Tibial nerve (tissue), 3 donors: Measurements from ENCODE around the gene SLC25A30.

Experiments used
- CTCF ChIP-seq, 5 experiments: fragments of 200-600 bp in 3 of 5; fragments of 450-650 bp in 2 of 5; sonication (generic) in 3 of 5; IDR thresholded peaks; one replicate each; pipeline ENCODE4 v1.5.1; 2016 to 2019; ENCODE audit warnings: antibody characterized with exemption in 5 of 5, mild to moderate bottlenecking in 3 of 5, moderate library complexity in 2 of 5
- POLR2A ChIP-seq, 2 donors: fragments of 450-650 bp; IDR thresholded peaks; one replicate each; pipeline ENCODE4 v1.6.1; 2017; ENCODE audit warnings: antibody characterized with exemption in 2 of 2, mild to moderate bottlenecking in 2 of 2, moderate library complexity in 2 of 2

- TF ChIP-seq CTCF (IDR thresholded peaks at IDR 0.05) (no peak), POLR2A (IDR thresholded peaks at IDR 0.05) (no peak)
These were observed 45.7 kb downstream of the SLC25A30 start for GRCh38 chr13:45372189-45373161.
